Caco-2 (cell line): ENCODE measurements around the gene PRICKLE4. TPM values are rescaled to one million over a fixed set of nuclear protein-coding genes. Genes with fewer than 3 reads are reported as not detected.

ENCODE experiments used
- BruUV-seq: library from RNA; stranded (reverse); fragments of 400-500 nt; replicated peaks from 2 replicates; lab custom pipeline; 2021; lab: Mats Ljungman, UMichigan
- CTCF ChIA-PET: fragments of 300-600 bp; sonication (Branson Sonifier 250); formaldehyde crosslinking; loops from one replicate; lab custom pipeline; 2022; ENCODE audit warnings: antibody characterized with exemption; lab: Charles Lee
- POLR2A ChIA-PET: fragments of 300-600 bp; sonication (Branson Sonifier 250); formaldehyde crosslinking; loops from one replicate; lab custom pipeline; 2022; ENCODE audit warnings: antibody characterized with exemption; lab: Charles Lee
- DNase-seq, 2 experiments: peaks; one replicate each; pipeline versions ENCODE4 v3.0.0 to v3.0.0-alpha.2; 2020 to 2022
- H3K27me3 ChIP-seq: replicated peaks from 2 replicates; pipeline ENCODE4 v1.6.0; 2011; ENCODE audit warnings: low read length; ENCODE audit not compliant: control insufficient read depth, insufficient read depth
- H3K36me3 ChIP-seq: 2 replicates; pipeline ENCODE4 v1.5.1; 2011; ENCODE audit warnings: low read length; ENCODE audit not compliant: control insufficient read depth, insufficient read depth
- H3K4me1 ChIP-seq: fragments of 250-450 bp; sonication (Bioruptor Pico); 2 replicates; pipeline ENCODE4 v1.5.1; 2020; ENCODE audit warnings: mild to moderate bottlenecking
- H3K4me3 ChIP-seq: 2 replicates; pipeline ENCODE4 v1.5.1; 2011; ENCODE audit warnings: low read depth, mild to moderate bottlenecking, control low read depth, low read length
- H3K9me3 ChIP-seq: fragments of 250-450 bp; sonication (Bioruptor Pico); 2 replicates; pipeline ENCODE4 v1.5.1; 2020; ENCODE audit warnings: mild to moderate bottlenecking, moderate library complexity
- H3K27ac Mint-ChIP-seq: one replicate; pipeline ENCODE4 v1.8.0; 2022; ENCODE audit warnings: mixed read lengths; ENCODE audit not compliant: unreplicated experiment
- H3K27me3 Mint-ChIP-seq: one replicate; pipeline ENCODE4 v1.8.0; 2022; ENCODE audit warnings: mixed read lengths; ENCODE audit not compliant: insufficient read depth, unreplicated experiment
- H3K36me3 Mint-ChIP-seq: one replicate; pipeline ENCODE4 v1.8.0; 2022; ENCODE audit warnings: mild to moderate bottlenecking, mixed read lengths; ENCODE audit not compliant: insufficient read depth, unreplicated experiment
- H3K4me1 Mint-ChIP-seq: one replicate; pipeline ENCODE4 v1.8.0; 2022; ENCODE audit warnings: low read depth, mixed read lengths; ENCODE audit not compliant: unreplicated experiment
- H3K4me3 Mint-ChIP-seq: one replicate; pipeline ENCODE4 v1.8.0; 2022; ENCODE audit warnings: mild to moderate bottlenecking, moderate library complexity, mixed read lengths; ENCODE audit not compliant: unreplicated experiment
- H3K9me3 Mint-ChIP-seq: one replicate; pipeline ENCODE4 v1.8.0; 2022; ENCODE audit warnings: mixed read lengths; ENCODE audit not compliant: unreplicated experiment
- intact Hi-C: fragments of 100-400 bp; cut with micrococcal nuclease; formaldehyde crosslinking; loops from one replicate; pipeline ENCODE4 v1.10.0; 2022; ENCODE audit not compliant: unreplicated experiment
- total RNA-seq: library from RNA; stranded (reverse); gene quantifications from 2 replicates; pipeline ENCODE4 v1.2.3, GENCODE V29; 2022
- TF ChIP-seq, protein P1 (sequence below), 2 experiments: fragments of 200-600 bp in 1 of 2; IDR thresholded peaks; 1 replicate in 1 of 2; 2 replicates in 1 of 2; pipeline versions ENCODE4 v1.5.1 to v1.8.0; 2011 to 2022; ENCODE audit warnings: antibody characterized with exemption in 1 of 2, control low read depth in 1 of 2, inconsistent platforms in 1 of 2, low read depth in 1 of 2, low read length in 1 of 2, mild to moderate bottlenecking in 1 of 2, moderate library complexity in 1 of 2; ENCODE audit not compliant: insufficient read depth in 1 of 2, severe bottlenecking in 1 of 2, unreplicated experiment in 1 of 2

The PRICKLE4 gene
- total RNA-seq, 1 experiment from 2014 or later, result 2.8 TPM

GRCh38 chr6:41748542-41748941 lies 32.0 kb upstream of the PRICKLE4 start:
- CTCF ChIA-PET, result no interaction called here
- intact Hi-C loops, result no loop called here
- Histone ChIP-seq H3K9me3 (no peaks in the 10 kb centered on the region), H3K36me3 (no peaks in the 10 kb centered on the region), H3K4me1 (peaks cover 15% of the 10 kb centered on the region), H3K27me3 (no peaks in the 10 kb centered on the region), H3K4me3 (no peak overlapping the region)
- H3K9me3 Mint-ChIP-seq, result no peaks in the 10 kb centered on the region
- peaks cover 18% of the 10 kb centered on the region for H3K4me1 Mint-ChIP-seq
- TF ChIP-seq, protein P1, sequence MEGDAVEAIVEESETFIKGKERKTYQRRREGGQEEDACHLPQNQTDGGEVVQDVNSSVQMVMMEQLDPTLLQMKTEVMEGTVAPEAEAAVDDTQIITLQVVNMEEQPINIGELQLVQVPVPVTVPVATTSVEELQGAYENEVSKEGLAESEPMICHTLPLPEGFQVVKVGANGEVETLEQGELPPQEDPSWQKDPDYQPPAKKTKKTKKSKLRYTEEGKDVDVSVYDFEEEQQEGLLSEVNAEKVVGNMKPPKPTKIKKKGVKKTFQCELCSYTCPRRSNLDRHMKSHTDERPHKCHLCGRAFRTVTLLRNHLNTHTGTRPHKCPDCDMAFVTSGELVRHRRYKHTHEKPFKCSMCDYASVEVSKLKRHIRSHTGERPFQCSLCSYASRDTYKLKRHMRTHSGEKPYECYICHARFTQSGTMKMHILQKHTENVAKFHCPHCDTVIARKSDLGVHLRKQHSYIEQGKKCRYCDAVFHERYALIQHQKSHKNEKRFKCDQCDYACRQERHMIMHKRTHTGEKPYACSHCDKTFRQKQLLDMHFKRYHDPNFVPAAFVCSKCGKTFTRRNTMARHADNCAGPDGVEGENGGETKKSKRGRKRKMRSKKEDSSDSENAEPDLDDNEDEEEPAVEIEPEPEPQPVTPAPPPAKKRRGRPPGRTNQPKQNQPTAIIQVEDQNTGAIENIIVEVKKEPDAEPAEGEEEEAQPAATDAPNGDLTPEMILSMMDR (IDR thresholded peaks at IDR 0.05; ENCODE audit: insufficient read depth in 1 of 2, low read depth in 1 of 2, low read length in 1 of 2, severe bottlenecking in 1 of 2, unreplicated experiment in 1 of 2), result no peak
- no peaks in the 10 kb centered on the region for H3K36me3 Mint-ChIP-seq
- no peak overlapping the region for H3K27ac Mint-ChIP-seq
- no peak overlapping the region for H3K4me3 Mint-ChIP-seq
- BruUV-seq, result no TSS peak
- DNase-seq, result no peak
- POLR2A ChIA-PET, result interaction anchor here (0.6 kb wide), 1 partner anchor 287 kb away, joined by 4 read pairs; no protein-coding TSS in a partner anchor
- no peaks in the 10 kb centered on the region for H3K27me3 Mint-ChIP-seq

GRCh38 chr6:41750374-41750773 lies 30.2 kb upstream of the PRICKLE4 start:
- Mint-ChIP-seq H3K4me1 (peaks cover 19% of the 10 kb centered on the region), H3K9me3 (no peaks in the 10 kb centered on the region), H3K4me3 (no peak overlapping the region), H3K27ac (no peak overlapping the region), H3K27me3 (no peaks in the 10 kb centered on the region), H3K36me3 (no peaks in the 10 kb centered on the region)
- H3K4me1 ChIP-seq, result peaks cover 13% of the 10 kb centered on the region
- BruUV-seq, result no TSS peak
- no peaks in the 10 kb centered on the region for H3K27me3 ChIP-seq
- intact Hi-C loops, result no loop called here
- no peaks in the 10 kb centered on the region for H3K36me3 ChIP-seq
- no peak for DNase-seq
- ChIA-PET CTCF (no interaction called here), POLR2A (no interaction called here)
- H3K9me3 ChIP-seq, result no peaks in the 10 kb centered on the region
- H3K4me3 ChIP-seq, result no peak overlapping the region
- TF ChIP-seq, protein P1 (IDR thresholded peaks at IDR 0.05; ENCODE audit: insufficient read depth in 1 of 2, low read depth in 1 of 2, low read length in 1 of 2, severe bottlenecking in 1 of 2, unreplicated experiment in 1 of 2), result no peak

DNA sequence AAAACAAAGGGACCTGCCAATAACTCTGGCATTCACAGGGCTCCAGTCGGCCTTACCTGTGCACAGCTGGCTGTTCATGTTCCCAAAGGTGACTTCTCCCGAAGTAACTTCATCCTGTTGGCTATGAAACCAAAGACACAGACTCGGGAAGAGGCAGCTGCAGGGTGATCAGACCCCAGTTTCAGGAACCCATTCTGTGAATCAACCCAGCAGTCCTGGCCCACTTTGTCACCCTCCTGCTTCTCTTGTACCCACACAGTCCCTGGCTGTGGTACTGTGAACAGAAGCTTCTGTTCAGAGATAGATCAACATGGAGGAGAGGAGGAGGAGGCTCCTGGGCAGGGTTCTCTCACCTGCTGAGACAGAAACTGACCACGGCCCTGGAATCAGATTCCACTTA lies 24.7 kb upstream of the PRICKLE4 start:
- Mint-ChIP-seq H3K4me3 (no peak overlapping the region), H3K27ac (no peak overlapping the region), H3K4me1 (peaks cover 26% of the 10 kb centered on the region), H3K9me3 (no peaks in the 10 kb centered on the region), H3K36me3 (no peaks in the 10 kb centered on the region), H3K27me3 (no peaks in the 10 kb centered on the region)
- ChIA-PET CTCF (no interaction called here), POLR2A (no interaction called here)
- Histone ChIP-seq H3K9me3 (no peaks in the 10 kb centered on the region), H3K4me3 (no peak overlapping the region), H3K4me1 (peaks cover 14% of the 10 kb centered on the region), H3K36me3 (no peaks in the 10 kb centered on the region), H3K27me3 (no peaks in the 10 kb centered on the region)
- TF ChIP-seq, protein P1 (IDR thresholded peaks at IDR 0.05; ENCODE audit: insufficient read depth in 1 of 2, low read depth in 1 of 2, low read length in 1 of 2, severe bottlenecking in 1 of 2, unreplicated experiment in 1 of 2), result no peak
- no TSS peak for BruUV-seq
- no peak for DNase-seq
- intact Hi-C loops, result no loop called here
